Liver (tissue), 9 donors: Measurements from ENCODE around the gene WNT3A. TPM values are rescaled to one million over a fixed set of nuclear protein-coding genes. Genes with fewer than 3 reads are reported as not detected.
A peak's percentile ranks its signal among the peaks of the same experiment; 100 is the strongest.

ENCODE experiments used
- DNase-seq: peaks from one replicate; pipeline ENCODE4 v3.0.0-alpha.2; 2017; ENCODE audit warnings: low spot score
- H3K27ac ChIP-seq, 2 donors: one replicate each; pipeline ENCODE4 v1.7.0; 2013; ENCODE audit warnings: inconsistent platforms in 2 of 2, low read length in 2 of 2, control low read depth in 1 of 2, low read depth in 1 of 2, mild to moderate bottlenecking in 1 of 2
- H3K27me3 ChIP-seq, 4 donors: one replicate each; pipeline versions ENCODE4 v1.6.1 to v1.7.0; 2013; ENCODE audit warnings: low read length in 3 of 4, inconsistent platforms in 1 of 4, mild to moderate bottlenecking in 1 of 4, moderate library complexity in 1 of 4; ENCODE audit not compliant: control insufficient read depth in 4 of 4, insufficient read depth in 4 of 4
- H3K36me3 ChIP-seq, 4 donors: one replicate each; pipeline versions ENCODE4 v1.6.1 to v1.7.0; 2013; ENCODE audit warnings: low read length in 3 of 4, mild to moderate bottlenecking in 3 of 4, low read depth in 1 of 4, moderate library complexity in 1 of 4; ENCODE audit not compliant: control insufficient read depth in 4 of 4, insufficient read depth in 3 of 4
- H3K4me1 ChIP-seq, 4 donors: one replicate each; pipeline versions ENCODE4 v1.6.1 to v1.7.0; 2013; ENCODE audit warnings: low read length in 3 of 4, mild to moderate bottlenecking in 3 of 4, moderate library complexity in 1 of 4; ENCODE audit not compliant: control insufficient read depth in 4 of 4, insufficient read depth in 4 of 4
- H3K4me3 ChIP-seq, 3 donors: one replicate each; pipeline versions ENCODE4 v1.6.1 to v1.7.0; 2013; ENCODE audit warnings: low read length in 3 of 3, control low read depth in 1 of 3, low read depth in 1 of 3, mild to moderate bottlenecking in 1 of 3
- H3K9ac ChIP-seq, 2 donors: one replicate each; pipeline ENCODE4 v1.7.0; 2013; ENCODE audit warnings: low read length in 2 of 2, mild to moderate bottlenecking in 2 of 2, moderate library complexity in 2 of 2, control low read depth in 1 of 2, low read depth in 1 of 2
- H3K9me3 ChIP-seq, 4 donors: one replicate each; pipeline versions ENCODE4 v1.6.1 to v1.7.0; 2013; ENCODE audit warnings: low read length in 3 of 4; ENCODE audit not compliant: control insufficient read depth in 4 of 4
- EGR1 ChIP-seq, 2 donors: IDR thresholded peaks; 2 replicates each; pipeline ENCODE4 v1.6.1; 2016 to 2018; ENCODE audit warnings: antibody characterized with exemption in 2 of 2, low read depth in 2 of 2
- FOXA1 ChIP-seq: IDR thresholded peaks from 2 replicates; pipeline ENCODE4 v1.6.1; 2016; ENCODE audit warnings: antibody characterized with exemption
- FOXA2 ChIP-seq: IDR thresholded peaks from 2 replicates; pipeline ENCODE4 v1.6.1; 2016; ENCODE audit warnings: antibody characterized with exemption
- GABPA ChIP-seq, 2 donors: IDR thresholded peaks in 1 of 2; conservative IDR thresholded peaks in 1 of 2; 2 replicates each; pipeline ENCODE4 v1.6.1; 2016; ENCODE audit warnings: antibody characterized with exemption in 2 of 2, mild to moderate bottlenecking in 1 of 2, moderate library complexity in 1 of 2
- HNF4A ChIP-seq, 2 donors: conservative IDR thresholded peaks; 2 replicates each; pipeline ENCODE4 v1.6.1; 2016; ENCODE audit warnings: antibody characterized with exemption in 2 of 2, mild to moderate bottlenecking in 2 of 2
- HNF4G ChIP-seq: IDR thresholded peaks from 2 replicates; pipeline ENCODE4 v1.6.1; 2016; ENCODE audit warnings: antibody characterized with exemption
- JUND ChIP-seq, 2 donors: IDR thresholded peaks; 2 replicates each; pipeline ENCODE4 v1.6.1; 2016; ENCODE audit warnings: antibody characterized with exemption in 2 of 2
- NR2F2 ChIP-seq: IDR thresholded peaks from 2 replicates; pipeline ENCODE4 v1.6.1; 2016; ENCODE audit warnings: antibody characterized with exemption
- RAD21 ChIP-seq, 2 donors: IDR thresholded peaks; 2 replicates each; pipeline ENCODE4 v1.6.1; 2016; ENCODE audit warnings: antibody characterized with exemption in 2 of 2, mild to moderate bottlenecking in 2 of 2
- RXRA ChIP-seq, 2 donors: IDR thresholded peaks; 2 replicates each; pipeline ENCODE4 v1.6.1; 2017 to 2018; ENCODE audit warnings: antibody characterized with exemption in 2 of 2, mild to moderate bottlenecking in 1 of 2
- SP1 ChIP-seq: IDR thresholded peaks from 2 replicates; pipeline ENCODE4 v1.6.1; 2018; ENCODE audit warnings: antibody characterized with exemption, mild to moderate bottlenecking
- TAF1 ChIP-seq: conservative IDR thresholded peaks from 2 replicates; pipeline ENCODE4 v1.6.1; 2016; ENCODE audit warnings: antibody characterized with exemption, mild to moderate bottlenecking
- YY1 ChIP-seq: IDR thresholded peaks from 2 replicates; pipeline ENCODE4 v1.6.1; 2016; ENCODE audit warnings: antibody characterized with exemption, mild to moderate bottlenecking
- WGBS: extraction: QIAGEN DNeasy Blood & Tissue Kit; methylation state at CpG from one replicate; pipeline ENCODE4 v1.1.7; 2013; 5-methylcytosine and 5-hydroxymethylcytosine counted together
- polyA plus RNA-seq, 2 donors: library from polyadenylated mRNA; stranded (reverse) in 1 of 2; unstranded in 1 of 2; fragments of 200-250 nt in 1 of 2; fragments of >200 nt in 1 of 2; fragmentation: Nextera tagmentation in 1 of 2; extraction: Ambion mirVana in 1 of 2; gene quantifications; one replicate each; pipeline versions ENCODE4 v1.2.1 to v1.2.3, GENCODE V29; 2013 to 2015
- total RNA-seq, 2 donors: library from RNA; depleted of rRNA; stranded (reverse); fragments of >200 nt; gene quantifications; one replicate each; pipeline ENCODE4 v1.2.3, GENCODE V29; 2014
- TF ChIP-seq, protein P1 (sequence below): IDR thresholded peaks from 2 replicates; pipeline ENCODE4 v1.6.1; 2016; ENCODE audit warnings: antibody characterized with exemption
- TF ChIP-seq, protein P2 (sequence below): fragments of 150-350 bp; IDR thresholded peaks from 2 replicates; pipeline ENCODE4 v1.5.1; 2017; ENCODE audit warnings: improper control_type of control experiment, low read depth, low read length; ENCODE audit not compliant: missing input control
- TF ChIP-seq, protein P3 (sequence below): IDR thresholded peaks from 2 replicates; pipeline ENCODE4 v1.6.1; 2016; ENCODE audit warnings: antibody characterized with exemption
- TF ChIP-seq, protein P4 (sequence below): IDR thresholded peaks from 2 replicates; pipeline ENCODE4 v1.6.1; 2016; ENCODE audit warnings: antibody characterized with exemption
- TF ChIP-seq, protein P5 (sequence below): IDR thresholded peaks from 2 replicates; pipeline ENCODE4 v1.6.1; 2016; ENCODE audit warnings: antibody characterized with exemption, mild to moderate bottlenecking
- donor health status: healthy.
- donor health status: healthy.
- donor health status: healthy.
- donor health status: healthy.
- donor health status: healthy.

WNT3A gene
- total and polyA plus RNA-seq, 4 donors = not detected

DNA sequence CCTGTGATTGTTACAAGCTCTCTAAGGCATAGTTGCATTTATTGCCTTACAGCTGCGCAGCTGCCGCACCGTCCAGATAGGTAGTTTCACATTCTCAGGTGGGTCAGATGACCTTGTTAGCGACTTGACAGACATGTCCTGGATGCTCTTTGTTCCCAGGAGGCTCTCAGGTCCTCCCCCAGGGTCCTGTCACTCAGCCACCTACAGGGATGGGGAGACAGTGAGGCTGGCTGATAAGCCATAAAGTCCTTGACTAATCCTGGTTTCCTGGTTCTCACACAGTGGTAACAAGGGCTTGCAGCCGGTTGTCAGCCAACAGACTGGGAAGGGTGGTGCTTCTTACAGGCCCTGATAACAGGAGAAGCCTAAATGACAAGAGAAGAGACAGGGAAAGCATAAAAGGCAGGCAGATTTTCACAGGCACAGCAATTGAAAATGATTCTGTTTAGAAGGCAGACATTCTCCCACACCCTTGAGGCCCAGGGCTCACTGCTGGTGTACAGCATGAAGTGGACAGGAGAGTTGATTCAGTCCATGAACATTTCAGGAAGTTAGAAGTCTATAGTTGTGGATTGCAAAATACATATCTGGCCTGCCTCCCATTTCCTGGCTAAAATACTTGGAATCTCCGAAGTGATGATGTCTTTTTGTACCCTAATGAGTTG lies 78.6 kb downstream of the WNT3A start:
- DNase-seq = no peak
- WGBS = 41% methylated on average over 6 of the region's 6 CpGs
- Histone ChIP-seq H3K27me3 (no peaks in the 10 kb centered on the region), H3K27ac (peak overlapping the region; percentile 90 to 93), H3K4me1 (peaks cover 36 to 75% (median 68%) of the 10 kb centered on the region in 4 donors), H3K9ac (no peak overlapping the region), H3K36me3 (peaks cover 0 to 8% (median under 1%) of the 10 kb centered on the region in 4 donors), H3K4me3 (peak overlapping the region in 2 of 3 donors; percentile 3 to 96), H3K9me3 (no peaks in the 10 kb centered on the region)
- TF ChIP-seq RXRA (IDR thresholded peaks at IDR 0.05) (no peak), NR2F2 (no peak), SP1 (no peak), HNF4A (conservative IDR thresholded peaks at IDR 0.05) (no peak), JUND (IDR thresholded peaks at IDR 0.05) (no peak), EGR1 (IDR thresholded peaks at IDR 0.05; ENCODE audit: low read depth in 2 of 2) (no peak), YY1 (no peak), HNF4G (no peak), TAF1 (no peak), GABPA (IDR thresholded peaks at IDR 0.05 in 1 of 2, conservative IDR thresholded peaks at IDR 0.05 in 1 of 2) (no peak), FOXA2 (no peak), FOXA1 (no peak), RAD21 (IDR thresholded peaks at IDR 0.05) (no peak)
- TF ChIP-seq, protein P1, sequence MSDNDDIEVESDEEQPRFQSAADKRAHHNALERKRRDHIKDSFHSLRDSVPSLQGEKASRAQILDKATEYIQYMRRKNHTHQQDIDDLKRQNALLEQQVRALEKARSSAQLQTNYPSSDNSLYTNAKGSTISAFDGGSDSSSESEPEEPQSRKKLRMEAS = no peak
- TF ChIP-seq, protein P2, sequence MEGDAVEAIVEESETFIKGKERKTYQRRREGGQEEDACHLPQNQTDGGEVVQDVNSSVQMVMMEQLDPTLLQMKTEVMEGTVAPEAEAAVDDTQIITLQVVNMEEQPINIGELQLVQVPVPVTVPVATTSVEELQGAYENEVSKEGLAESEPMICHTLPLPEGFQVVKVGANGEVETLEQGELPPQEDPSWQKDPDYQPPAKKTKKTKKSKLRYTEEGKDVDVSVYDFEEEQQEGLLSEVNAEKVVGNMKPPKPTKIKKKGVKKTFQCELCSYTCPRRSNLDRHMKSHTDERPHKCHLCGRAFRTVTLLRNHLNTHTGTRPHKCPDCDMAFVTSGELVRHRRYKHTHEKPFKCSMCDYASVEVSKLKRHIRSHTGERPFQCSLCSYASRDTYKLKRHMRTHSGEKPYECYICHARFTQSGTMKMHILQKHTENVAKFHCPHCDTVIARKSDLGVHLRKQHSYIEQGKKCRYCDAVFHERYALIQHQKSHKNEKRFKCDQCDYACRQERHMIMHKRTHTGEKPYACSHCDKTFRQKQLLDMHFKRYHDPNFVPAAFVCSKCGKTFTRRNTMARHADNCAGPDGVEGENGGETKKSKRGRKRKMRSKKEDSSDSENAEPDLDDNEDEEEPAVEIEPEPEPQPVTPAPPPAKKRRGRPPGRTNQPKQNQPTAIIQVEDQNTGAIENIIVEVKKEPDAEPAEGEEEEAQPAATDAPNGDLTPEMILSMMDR = no peak
- TF ChIP-seq, protein P3, sequence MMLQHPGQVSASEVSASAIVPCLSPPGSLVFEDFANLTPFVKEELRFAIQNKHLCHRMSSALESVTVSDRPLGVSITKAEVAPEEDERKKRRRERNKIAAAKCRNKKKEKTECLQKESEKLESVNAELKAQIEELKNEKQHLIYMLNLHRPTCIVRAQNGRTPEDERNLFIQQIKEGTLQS = no peak
- TF ChIP-seq, protein P4, sequence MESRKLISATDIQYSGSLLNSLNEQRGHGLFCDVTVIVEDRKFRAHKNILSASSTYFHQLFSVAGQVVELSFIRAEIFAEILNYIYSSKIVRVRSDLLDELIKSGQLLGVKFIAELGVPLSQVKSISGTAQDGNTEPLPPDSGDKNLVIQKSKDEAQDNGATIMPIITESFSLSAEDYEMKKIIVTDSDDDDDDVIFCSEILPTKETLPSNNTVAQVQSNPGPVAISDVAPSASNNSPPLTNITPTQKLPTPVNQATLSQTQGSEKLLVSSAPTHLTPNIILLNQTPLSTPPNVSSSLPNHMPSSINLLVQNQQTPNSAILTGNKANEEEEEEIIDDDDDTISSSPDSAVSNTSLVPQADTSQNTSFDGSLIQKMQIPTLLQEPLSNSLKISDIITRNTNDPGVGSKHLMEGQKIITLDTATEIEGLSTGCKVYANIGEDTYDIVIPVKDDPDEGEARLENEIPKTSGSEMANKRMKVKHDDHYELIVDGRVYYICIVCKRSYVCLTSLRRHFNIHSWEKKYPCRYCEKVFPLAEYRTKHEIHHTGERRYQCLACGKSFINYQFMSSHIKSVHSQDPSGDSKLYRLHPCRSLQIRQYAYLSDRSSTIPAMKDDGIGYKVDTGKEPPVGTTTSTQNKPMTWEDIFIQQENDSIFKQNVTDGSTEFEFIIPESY = no peak
- TF ChIP-seq, protein P5, sequence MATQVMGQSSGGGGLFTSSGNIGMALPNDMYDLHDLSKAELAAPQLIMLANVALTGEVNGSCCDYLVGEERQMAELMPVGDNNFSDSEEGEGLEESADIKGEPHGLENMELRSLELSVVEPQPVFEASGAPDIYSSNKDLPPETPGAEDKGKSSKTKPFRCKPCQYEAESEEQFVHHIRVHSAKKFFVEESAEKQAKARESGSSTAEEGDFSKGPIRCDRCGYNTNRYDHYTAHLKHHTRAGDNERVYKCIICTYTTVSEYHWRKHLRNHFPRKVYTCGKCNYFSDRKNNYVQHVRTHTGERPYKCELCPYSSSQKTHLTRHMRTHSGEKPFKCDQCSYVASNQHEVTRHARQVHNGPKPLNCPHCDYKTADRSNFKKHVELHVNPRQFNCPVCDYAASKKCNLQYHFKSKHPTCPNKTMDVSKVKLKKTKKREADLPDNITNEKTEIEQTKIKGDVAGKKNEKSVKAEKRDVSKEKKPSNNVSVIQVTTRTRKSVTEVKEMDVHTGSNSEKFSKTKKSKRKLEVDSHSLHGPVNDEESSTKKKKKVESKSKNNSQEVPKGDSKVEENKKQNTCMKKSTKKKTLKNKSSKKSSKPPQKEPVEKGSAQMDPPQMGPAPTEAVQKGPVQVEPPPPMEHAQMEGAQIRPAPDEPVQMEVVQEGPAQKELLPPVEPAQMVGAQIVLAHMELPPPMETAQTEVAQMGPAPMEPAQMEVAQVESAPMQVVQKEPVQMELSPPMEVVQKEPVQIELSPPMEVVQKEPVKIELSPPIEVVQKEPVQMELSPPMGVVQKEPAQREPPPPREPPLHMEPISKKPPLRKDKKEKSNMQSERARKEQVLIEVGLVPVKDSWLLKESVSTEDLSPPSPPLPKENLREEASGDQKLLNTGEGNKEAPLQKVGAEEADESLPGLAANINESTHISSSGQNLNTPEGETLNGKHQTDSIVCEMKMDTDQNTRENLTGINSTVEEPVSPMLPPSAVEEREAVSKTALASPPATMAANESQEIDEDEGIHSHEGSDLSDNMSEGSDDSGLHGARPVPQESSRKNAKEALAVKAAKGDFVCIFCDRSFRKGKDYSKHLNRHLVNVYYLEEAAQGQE = no peak
